ENCODE measurements around the gene OR6C74. TPM values are rescaled to one million over a fixed set of nuclear protein-coding genes. Genes with fewer than 3 reads are reported as not detected.

The OR6C74 gene
- total RNA-seq, 4 donors from 2014 or later: not detected

DNA sequence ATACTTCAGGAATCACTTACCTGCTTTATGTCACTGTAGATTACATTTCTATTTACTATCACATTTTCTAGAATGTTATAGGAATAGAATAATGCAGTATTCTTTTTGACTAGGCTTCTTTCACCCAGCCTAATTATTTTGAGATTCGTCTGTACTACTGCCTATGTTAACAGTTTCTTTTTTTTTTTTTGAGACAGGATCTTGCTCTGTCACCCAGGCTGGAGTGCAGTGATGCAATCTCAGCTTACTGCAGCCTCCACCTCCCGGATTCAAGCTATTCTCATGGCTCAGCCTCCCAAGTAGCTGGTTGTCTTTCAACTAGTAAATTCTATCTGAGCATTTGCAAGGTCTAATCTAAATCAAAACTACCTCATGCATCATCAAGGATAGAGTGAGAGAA lies 45.6 kb downstream of the OR6C74 start:
- intact Hi-C loops (cut with DNase I): no loop called here
- H3K27me3 ChIP-seq: no peaks in the 10 kb centered on the region
- 39 to 44% methylated on average over 2 of the region's 2 CpGs for WGBS, 2 donors
- no peaks in the 10 kb centered on the region for H3K9me3 ChIP-seq
- no peak for DNase-seq
- H3K36me3 ChIP-seq: no peaks in the 10 kb centered on the region
- no peak overlapping the region for H3K4me3 ChIP-seq
- TF ChIP-seq POLR2A (IDR thresholded peaks at IDR 0.05): no peak
- TF ChIP-seq, protein P1, sequence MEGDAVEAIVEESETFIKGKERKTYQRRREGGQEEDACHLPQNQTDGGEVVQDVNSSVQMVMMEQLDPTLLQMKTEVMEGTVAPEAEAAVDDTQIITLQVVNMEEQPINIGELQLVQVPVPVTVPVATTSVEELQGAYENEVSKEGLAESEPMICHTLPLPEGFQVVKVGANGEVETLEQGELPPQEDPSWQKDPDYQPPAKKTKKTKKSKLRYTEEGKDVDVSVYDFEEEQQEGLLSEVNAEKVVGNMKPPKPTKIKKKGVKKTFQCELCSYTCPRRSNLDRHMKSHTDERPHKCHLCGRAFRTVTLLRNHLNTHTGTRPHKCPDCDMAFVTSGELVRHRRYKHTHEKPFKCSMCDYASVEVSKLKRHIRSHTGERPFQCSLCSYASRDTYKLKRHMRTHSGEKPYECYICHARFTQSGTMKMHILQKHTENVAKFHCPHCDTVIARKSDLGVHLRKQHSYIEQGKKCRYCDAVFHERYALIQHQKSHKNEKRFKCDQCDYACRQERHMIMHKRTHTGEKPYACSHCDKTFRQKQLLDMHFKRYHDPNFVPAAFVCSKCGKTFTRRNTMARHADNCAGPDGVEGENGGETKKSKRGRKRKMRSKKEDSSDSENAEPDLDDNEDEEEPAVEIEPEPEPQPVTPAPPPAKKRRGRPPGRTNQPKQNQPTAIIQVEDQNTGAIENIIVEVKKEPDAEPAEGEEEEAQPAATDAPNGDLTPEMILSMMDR (IDR thresholded peaks at IDR 0.05): no peak
- H3K27ac ChIP-seq: no peak overlapping the region
- no peaks in the 10 kb centered on the region for H3K4me1 ChIP-seq

Other genes starting within 250 kb of the OR6C74 start
- not detected for gene NEUROD4, start 224.6 kb upstream of the OR6C74 start, total RNA-seq
- not detected for gene OR9K2, start 118.2 kb upstream of the OR6C74 start, total RNA-seq
- not detected for gene OR10A7, start 23.6 kb upstream of the OR6C74 start, total RNA-seq
- not detected for gene OR6C6, start 52.0 kb downstream of the OR6C74 start, total RNA-seq
- gene OR6C1, start 69.7 kb downstream of the OR6C74 start, total RNA-seq: not detected
- gene OR6C3, start 86.1 kb downstream of the OR6C74 start, total RNA-seq: not detected
- not detected for gene OR6C75, start 118.4 kb downstream of the OR6C74 start, total RNA-seq
- gene OR6C65, start 155.9 kb downstream of the OR6C74 start, total RNA-seq: not detected
- gene OR6C76, start 181.6 kb downstream of the OR6C74 start, total RNA-seq: not detected
- under 1 TPM in 1 of 4 donors, not detected in 3; 0.22 TPM for gene OR6C2, start 199.5 kb downstream of the OR6C74 start, total RNA-seq
- gene OR6C70, start 225.5 kb downstream of the OR6C74 start, total RNA-seq: not detected
- gene OR6C68, start 247.8 kb downstream of the OR6C74 start, total RNA-seq: not detected

All from esophagus squamous epithelium (tissue), 5 donors.